Neuronal stem cell (in vitro differentiated cells): ENCODE results near the gene UTS2B.

ENCODE experiments used
- DNase-seq: peaks from one replicate; pipeline ENCODE4 v3.0.0-alpha.2; 2013; ENCODE audit warnings: low spot score
- H2AFZ ChIP-seq: one replicate; pipeline ENCODE4 v1.6.1; 2013; ENCODE audit warnings: mild to moderate bottlenecking, low read length, inconsistent platforms
- H2AK5ac ChIP-seq: 2 replicates; pipeline ENCODE4 v1.6.1; 2013; ENCODE audit warnings: low read depth, mild to moderate bottlenecking, inconsistent platforms, low read length, moderate library complexity, mixed read lengths
- H2BK120ac ChIP-seq: 2 replicates; pipeline ENCODE4 v1.6.1; 2013; ENCODE audit warnings: low read depth, mild to moderate bottlenecking, inconsistent platforms, low read length, moderate library complexity, mixed read lengths
- H2BK12ac ChIP-seq: one replicate; pipeline ENCODE4 v1.6.1; 2013; ENCODE audit warnings: low read length, inconsistent platforms
- H2BK15ac ChIP-seq: 2 replicates; pipeline ENCODE4 v1.6.1; 2013; ENCODE audit warnings: mild to moderate bottlenecking, low read length, inconsistent platforms, mixed read lengths
- H2BK5ac ChIP-seq: one replicate; pipeline ENCODE4 v1.6.1; 2013; ENCODE audit warnings: inconsistent platforms, mild to moderate bottlenecking, low read length, moderate library complexity
- H3K14ac ChIP-seq: one replicate; pipeline ENCODE4 v1.6.1; 2013; ENCODE audit warnings: low read length, inconsistent platforms
- H3K18ac ChIP-seq: 2 replicates; pipeline ENCODE4 v1.6.1; 2013; ENCODE audit warnings: low read length, inconsistent platforms
- H3K23ac ChIP-seq: 2 replicates; pipeline ENCODE4 v1.6.1; 2013; ENCODE audit warnings: low read depth, mild to moderate bottlenecking, mixed read lengths, low read length, inconsistent platforms; ENCODE audit not compliant: poor library complexity
- H3K27ac ChIP-seq: replicated peaks from 3 replicates; pipeline ENCODE4 v1.5.1; 2013; ENCODE audit warnings: low read length, inconsistent platforms
- H3K27me3 ChIP-seq, 3 experiments: 2 replicates each; pipeline ENCODE4 v1.6.1; 2013; ENCODE audit warnings: low read length in 3 of 3, mild to moderate bottlenecking in 2 of 3, inconsistent platforms in 1 of 3, low read depth in 1 of 3, mixed read lengths in 1 of 3, moderate library complexity in 1 of 3; ENCODE audit not compliant: control insufficient read depth in 3 of 3, insufficient read depth in 3 of 3
- H3K36me3 ChIP-seq, 2 donors: replicated peaks in 1 of 2; 2 replicates each; pipeline ENCODE4 v1.6.1; 2013; ENCODE audit warnings: low read length in 2 of 2; ENCODE audit not compliant: control insufficient read depth in 2 of 2, insufficient read depth in 2 of 2
- H3K4ac ChIP-seq: 2 replicates; pipeline ENCODE4 v1.6.1; 2013; ENCODE audit warnings: inconsistent platforms, mild to moderate bottlenecking, low read length, moderate library complexity
- H3K4me1 ChIP-seq, 2 donors: 1 replicate in 1 of 2; 2 replicates in 1 of 2; pipeline ENCODE4 v1.6.1; 2013; ENCODE audit warnings: low read length in 2 of 2, low read depth in 1 of 2; ENCODE audit not compliant: control insufficient read depth in 2 of 2, insufficient read depth in 1 of 2
- H3K4me2 ChIP-seq: one replicate; pipeline ENCODE4 v1.6.1; 2013; ENCODE audit warnings: mild to moderate bottlenecking, low read length, inconsistent platforms; ENCODE audit not compliant: insufficient read depth, poor library complexity, severe bottlenecking
- H3K4me3 ChIP-seq, 2 donors: 2 replicates each; pipeline ENCODE4 v1.5.1; 2013; ENCODE audit warnings: low read length in 2 of 2, mild to moderate bottlenecking in 2 of 2, inconsistent platforms in 1 of 2, moderate library complexity in 1 of 2
- H3K79me1 ChIP-seq: one replicate; pipeline ENCODE4 v1.6.1; 2013; ENCODE audit warnings: low read depth, mild to moderate bottlenecking, inconsistent platforms, low read length, moderate library complexity
- H3K9ac ChIP-seq: one replicate; pipeline ENCODE4 v1.6.1; 2013; ENCODE audit warnings: mild to moderate bottlenecking, low read depth, low read length, inconsistent platforms; ENCODE audit not compliant: poor library complexity
- H3K9me3 ChIP-seq, 2 donors: replicated peaks in 1 of 2; 2 replicates each; pipeline versions ENCODE3 to v1.6.1; 2013; ENCODE audit warnings: low read length in 2 of 2, mild to moderate bottlenecking in 2 of 2, inconsistent platforms in 1 of 2, low read depth in 1 of 2, mixed read lengths in 1 of 2, moderate library complexity in 1 of 2; ENCODE audit not compliant: control insufficient read depth in 2 of 2, insufficient read depth in 1 of 2
- H4K8ac ChIP-seq: one replicate; pipeline ENCODE4 v1.6.1; 2013; ENCODE audit warnings: low read depth, mild to moderate bottlenecking, inconsistent platforms, low read length, moderate library complexity
- H4K91ac ChIP-seq: one replicate; pipeline ENCODE4 v1.6.1; 2013; ENCODE audit warnings: low read length, low read depth, mild to moderate bottlenecking, inconsistent platforms; ENCODE audit not compliant: poor library complexity
- WGBS, 2 donors: extraction: QIAGEN DNeasy Blood & Tissue Kit; methylation state at CpG; one replicate each; pipeline ENCODE4 v1.1.7; 2013; ENCODE audit warnings: missing lambda C conversion rate in 2 of 2, mixed read lengths in 1 of 2; ENCODE audit not compliant: insufficient read length in 2 of 2, insufficient replicate concordance in 1 of 2; ENCODE audit errors: extremely low coverage in 2 of 2; 5-methylcytosine and 5-hydroxymethylcytosine counted together

Gene UTS2B

DNA sequence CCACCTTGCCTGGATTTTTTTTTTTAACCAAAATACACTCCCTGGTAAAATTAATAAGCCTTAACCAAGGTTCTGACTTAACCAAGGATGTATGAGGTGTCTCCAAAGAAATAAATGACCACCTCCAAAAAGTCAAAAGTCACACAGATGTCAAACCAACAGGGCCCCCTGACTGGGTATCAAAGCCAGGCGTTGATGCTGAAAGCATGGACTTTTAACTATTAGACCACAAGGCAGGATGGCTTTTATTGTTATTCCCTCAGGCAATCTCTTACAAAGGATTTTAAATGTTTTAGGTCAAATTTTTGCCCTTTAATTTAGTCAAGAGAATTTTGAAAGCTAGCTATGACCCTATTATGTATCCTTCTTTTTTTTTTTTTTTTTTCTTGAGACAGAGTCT is 70.8 kb downstream of the UTS2B start:
- Histone ChIP-seq H2BK5ac (no peak overlapping the region), H3K4me1 (peaks cover 0 to 3% of the 10 kb centered on the region in 2 donors), H3K18ac (no peak overlapping the region), H3K9ac (no peak overlapping the region), H2BK120ac (no peak overlapping the region), H4K91ac (no peak overlapping the region), H3K4ac (no peak overlapping the region), H3K4me3 (no peak overlapping the region), H3K23ac (no peak overlapping the region), H4K8ac (no peak overlapping the region), H3K14ac (no peak overlapping the region), H2BK15ac (no peak overlapping the region), H3K27ac (no peak overlapping the region), H2AK5ac (no peak overlapping the region), H3K4me2 (no peak overlapping the region), H3K9me3 (no peaks in the 10 kb centered on the region), H3K36me3 (no peaks in the 10 kb centered on the region), H2BK12ac (no peak overlapping the region), H3K27me3 (no peaks in the 10 kb centered on the region), H3K79me1 (no peaks in the 10 kb centered on the region), H2AFZ (no peak overlapping the region)
- no CpG with 5 or more reads among the region's 1 CpG for WGBS, 2 donors
- no peak for DNase-seq

DNA sequence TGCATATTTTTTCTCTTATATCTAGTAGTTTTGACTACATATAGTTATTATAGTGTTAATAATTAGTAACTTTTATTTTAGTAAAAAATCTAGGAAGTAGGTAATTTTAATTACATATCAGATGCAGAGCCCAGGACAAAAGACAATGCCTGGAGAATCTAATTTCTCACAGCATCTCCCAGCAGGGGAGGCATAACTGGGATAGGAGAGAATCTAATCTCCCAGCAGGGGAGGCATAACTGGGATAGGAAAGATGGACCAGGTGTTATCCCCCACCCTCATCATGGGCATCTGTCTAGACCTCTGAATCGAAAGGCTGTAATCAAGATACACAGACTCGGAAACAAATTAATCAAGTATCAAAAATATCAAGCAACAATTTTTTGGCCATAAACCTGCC is 73.0 kb downstream of the UTS2B start:
- no peak overlapping the region for H4K91ac ChIP-seq
- no peak overlapping the region for H3K14ac ChIP-seq
- no peaks in the 10 kb centered on the region for H3K27me3 ChIP-seq
- no peak for DNase-seq
- H3K4me1 ChIP-seq = peaks cover 0 to 3% of the 10 kb centered on the region in 2 donors
- no peak overlapping the region for H2BK5ac ChIP-seq
- no CpG with 5 or more reads among the region's 2 CpGs for WGBS, 2 donors
- H2BK12ac ChIP-seq = no peak overlapping the region
- no peak overlapping the region for H3K4me2 ChIP-seq
- no peaks in the 10 kb centered on the region for H3K36me3 ChIP-seq
- no peaks in the 10 kb centered on the region for H3K79me1 ChIP-seq
- H3K4me3 ChIP-seq = no peak overlapping the region
- no peak overlapping the region for H3K9ac ChIP-seq
- no peak overlapping the region for H2BK120ac ChIP-seq
- no peak overlapping the region for H2BK15ac ChIP-seq
- no peak overlapping the region for H3K27ac ChIP-seq
- no peak overlapping the region for H3K23ac ChIP-seq
- H3K18ac ChIP-seq = no peak overlapping the region
- H4K8ac ChIP-seq = no peak overlapping the region
- no peak overlapping the region for H3K4ac ChIP-seq
- no peak overlapping the region for H2AFZ ChIP-seq
- no peaks in the 10 kb centered on the region for H3K9me3 ChIP-seq
- no peak overlapping the region for H2AK5ac ChIP-seq

DNA sequence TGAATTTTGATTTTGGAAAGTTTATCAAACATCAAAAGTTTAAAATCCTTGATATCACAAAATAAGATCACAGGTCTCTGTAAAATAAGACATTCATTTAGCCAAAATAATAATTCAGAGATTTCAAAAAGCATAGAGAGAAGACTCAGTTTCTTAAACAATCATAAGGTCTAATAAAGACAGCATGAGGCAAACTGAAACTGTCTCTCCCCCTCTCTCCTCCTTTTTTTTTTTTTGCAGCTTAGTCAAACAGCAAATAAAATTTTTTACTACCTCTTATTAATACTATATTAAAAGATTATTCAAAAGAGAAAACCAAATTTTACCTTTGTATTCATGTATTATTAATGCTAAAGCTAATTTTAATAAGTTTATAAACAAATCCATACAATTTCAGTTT is 73.9 kb downstream of the UTS2B start:
- DNase-seq = no peak
- Histone ChIP-seq H3K79me1 (no peaks in the 10 kb centered on the region), H3K36me3 (no peaks in the 10 kb centered on the region), H3K18ac (no peak overlapping the region), H3K4me2 (no peak overlapping the region), H3K9me3 (no peaks in the 10 kb centered on the region), H3K4ac (no peak overlapping the region), H2AFZ (no peak overlapping the region), H2BK120ac (no peak overlapping the region), H2BK15ac (no peak overlapping the region), H3K14ac (no peak overlapping the region), H3K4me1 (peaks cover 0 to 3% of the 10 kb centered on the region in 2 donors), H4K8ac (no peak overlapping the region), H3K27ac (no peak overlapping the region), H3K9ac (no peak overlapping the region), H3K4me3 (no peak overlapping the region), H4K91ac (no peak overlapping the region), H2BK12ac (no peak overlapping the region), H2BK5ac (no peak overlapping the region), H3K27me3 (no peaks in the 10 kb centered on the region), H3K23ac (no peak overlapping the region), H2AK5ac (no peak overlapping the region)

DNA sequence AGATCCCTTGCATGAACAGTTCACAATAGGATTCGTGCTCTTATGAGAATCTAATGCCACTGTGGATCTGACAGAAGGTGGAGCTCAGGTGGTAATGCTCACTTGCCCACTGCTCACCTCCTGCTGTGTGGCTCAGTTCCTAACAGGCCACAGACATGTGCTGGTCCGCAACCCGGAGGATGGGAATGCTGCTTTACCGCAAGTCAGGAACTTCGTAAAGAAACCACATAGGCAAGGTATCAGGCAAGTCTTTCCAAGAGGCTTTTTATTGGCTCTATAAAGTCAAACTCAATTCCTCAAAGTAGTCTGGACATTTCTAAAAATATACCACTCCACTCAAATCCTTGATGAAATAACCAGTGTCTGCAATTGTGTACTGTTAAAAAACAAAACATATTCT is 75.2 kb downstream of the UTS2B start:
- no peak overlapping the region for H3K18ac ChIP-seq
- no peaks in the 10 kb centered on the region for H3K36me3 ChIP-seq
- no peaks in the 10 kb centered on the region for H3K27me3 ChIP-seq
- H3K14ac ChIP-seq = no peak overlapping the region
- no peak overlapping the region for H2BK5ac ChIP-seq
- no peak overlapping the region for H3K27ac ChIP-seq
- H2AK5ac ChIP-seq = no peak overlapping the region
- H3K4me3 ChIP-seq = no peak overlapping the region
- no peaks in the 10 kb centered on the region for H3K79me1 ChIP-seq
- no peak for DNase-seq
- no peak overlapping the region for H2BK120ac ChIP-seq
- no peak overlapping the region for H3K4ac ChIP-seq
- no peak overlapping the region for H4K91ac ChIP-seq
- H3K9me3 ChIP-seq = no peaks in the 10 kb centered on the region
- no peaks in the 10 kb centered on the region for H3K4me1 ChIP-seq
- no peak overlapping the region for H2BK12ac ChIP-seq
- H3K23ac ChIP-seq = no peak overlapping the region
- no CpG with 5 or more reads among the region's 5 CpGs for WGBS, 2 donors
- no peak overlapping the region for H4K8ac ChIP-seq
- H3K4me2 ChIP-seq = no peak overlapping the region
- no peak overlapping the region for H3K9ac ChIP-seq
- no peak overlapping the region for H2AFZ ChIP-seq
- H2BK15ac ChIP-seq = no peak overlapping the region
